Measurements from ENCODE around the gene VRK1.
"Not testable (repeated sequence)": the region's sequence is repeated elsewhere in the genome, so short reads cannot be mapped to it uniquely, and the experiment has no call there.

DNA sequence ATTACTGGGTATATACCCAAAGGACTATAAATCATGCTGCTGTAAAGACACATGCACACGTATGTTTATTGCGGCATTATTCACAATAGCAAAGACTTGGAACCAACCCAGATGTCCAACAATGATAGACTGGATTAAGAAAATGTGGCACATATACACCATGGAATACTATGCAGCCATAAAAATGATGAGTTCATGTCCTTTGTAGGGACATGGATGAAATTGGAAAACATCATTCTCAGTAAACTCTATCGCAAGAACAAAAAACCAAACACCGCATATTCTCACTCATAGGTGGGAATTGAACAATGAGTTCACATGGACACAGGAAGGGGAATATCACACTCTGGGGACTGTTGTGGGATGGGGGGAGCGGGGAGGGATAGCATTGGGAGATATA lies 86.8 kb downstream of the VRK1 start:
- not testable (repeated sequence) for TF ChIP-seq EZH2 (IDR thresholded peaks at IDR 0.05; ENCODE audit: borderline replicate concordance, low read length); CTCF (conservative IDR thresholded peaks at IDR 0.05 in 1 of 2, IDR thresholded peaks at IDR 0.05 in 1 of 2; ENCODE audit: extremely low read depth in 1 of 2, insufficient read depth in 1 of 2, low read depth in 1 of 2, low read length in 2 of 2)

All from mammary epithelial cell (primary cell).